GM12801 (cell line): ENCODE data around the gene HS2ST1.

ENCODE experiments used
- CTCF ChIP-seq: IDR thresholded peaks from one replicate; pipeline ENCODE4 v1.5.1; 2011; ENCODE audit warnings: control low read depth; ENCODE audit not compliant: insufficient read length; ENCODE audit errors: extremely low read depth

Gene HS2ST1

DNA sequence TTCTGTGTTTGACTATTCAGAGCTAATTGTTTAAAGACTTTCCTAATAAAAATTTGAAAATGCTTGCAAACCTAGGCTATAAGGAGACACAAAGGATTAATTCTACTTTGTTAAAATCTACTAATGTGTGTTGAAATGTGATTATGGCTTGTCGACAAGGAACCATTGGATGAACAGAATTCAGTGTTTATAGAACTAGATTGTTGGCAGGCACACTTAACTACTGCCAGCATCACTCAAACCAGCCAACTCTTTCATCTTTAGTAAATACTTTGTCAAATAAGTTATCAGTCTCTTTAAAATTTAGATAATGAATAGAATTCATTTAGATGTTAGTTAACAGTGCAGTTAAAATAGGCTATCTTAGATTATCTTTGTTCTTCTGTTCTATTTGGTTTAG, 27.6 kb downstream of the HS2ST1 start:
- no peak for TF ChIP-seq CTCF

- no peak for TF ChIP-seq CTCF
Measured at GRCh38 chr1:86942743-86943142, 28.3 kb downstream of the HS2ST1 start.

- TF ChIP-seq CTCF, result no peak
Measured at GRCh38 chr1:86948212-86948611, 33.8 kb downstream of the HS2ST1 start.

DNA sequence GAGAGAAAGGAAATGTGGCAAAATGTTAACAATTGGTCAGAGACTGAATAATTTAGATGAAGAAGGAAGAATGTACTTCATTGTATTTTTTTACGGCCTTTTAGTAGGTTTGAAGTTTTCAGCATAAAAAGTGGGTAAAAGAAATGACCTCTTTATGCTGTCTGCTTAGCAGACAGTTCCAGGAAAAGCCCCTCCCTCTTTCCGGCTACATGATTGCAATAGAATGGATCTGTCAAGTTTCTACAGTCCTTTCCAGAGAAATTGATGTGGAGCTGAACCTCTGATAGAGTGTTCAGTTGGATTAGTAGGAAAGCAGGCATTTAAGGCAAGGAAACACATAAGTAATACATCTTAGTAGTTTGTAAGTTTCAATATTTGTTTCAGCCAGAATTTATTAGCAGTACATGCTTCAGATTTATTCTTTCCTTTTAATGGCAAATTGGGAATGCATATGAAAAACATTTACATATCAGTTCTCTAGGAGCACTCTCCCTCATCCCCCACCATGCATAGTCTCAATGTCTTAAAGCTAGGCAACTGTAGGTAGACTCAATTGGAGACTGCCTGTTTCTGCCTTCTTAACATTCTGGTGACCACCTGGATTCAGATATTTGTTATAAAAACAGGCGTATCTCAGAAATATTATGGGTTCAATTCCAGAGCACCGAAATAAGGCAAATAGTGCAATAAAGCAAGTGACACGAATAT, 36.4 kb downstream of the HS2ST1 start:
- no peak for TF ChIP-seq CTCF

DNA sequence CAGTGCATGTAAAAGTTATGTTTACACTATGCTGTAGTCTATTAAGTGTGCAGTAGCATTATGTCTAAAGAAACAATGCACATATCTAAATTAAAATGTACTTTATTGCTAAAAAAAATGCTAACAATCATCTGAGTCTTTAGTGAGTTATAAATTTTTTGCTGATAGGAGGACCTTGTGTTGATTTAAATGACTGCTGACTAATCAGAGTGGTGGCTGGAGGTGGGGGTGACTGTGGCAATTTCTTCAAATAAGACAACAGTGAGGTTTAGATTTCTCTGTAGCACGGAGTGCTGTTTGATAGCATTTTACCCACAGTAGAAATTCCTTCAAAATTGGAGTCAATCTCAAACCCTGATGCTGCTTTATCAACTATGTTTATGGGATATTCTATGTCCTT, 37.0 kb downstream of the HS2ST1 start:
- no peak for TF ChIP-seq CTCF

DNA sequence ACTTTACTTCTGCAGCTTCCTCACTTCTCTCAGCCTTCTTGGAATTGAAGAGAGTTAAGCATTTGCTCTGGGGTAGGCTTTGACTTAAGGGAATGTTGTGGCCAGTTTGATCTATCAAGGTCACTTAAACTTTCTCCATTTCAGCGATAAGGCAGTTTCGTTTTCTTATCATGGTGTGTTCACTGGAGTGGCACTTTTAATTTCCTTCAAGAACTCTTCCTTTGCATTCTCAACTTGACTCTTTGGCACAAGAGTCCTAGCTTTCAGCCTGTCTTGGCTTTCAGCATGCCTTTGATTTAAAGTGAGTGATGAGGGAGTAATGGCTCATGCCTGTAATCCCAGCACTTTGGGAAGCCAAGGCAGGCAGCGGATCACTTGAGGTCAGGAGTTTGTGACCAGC, 38.7 kb downstream of the HS2ST1 start:
- TF ChIP-seq CTCF, result no peak

DNA sequence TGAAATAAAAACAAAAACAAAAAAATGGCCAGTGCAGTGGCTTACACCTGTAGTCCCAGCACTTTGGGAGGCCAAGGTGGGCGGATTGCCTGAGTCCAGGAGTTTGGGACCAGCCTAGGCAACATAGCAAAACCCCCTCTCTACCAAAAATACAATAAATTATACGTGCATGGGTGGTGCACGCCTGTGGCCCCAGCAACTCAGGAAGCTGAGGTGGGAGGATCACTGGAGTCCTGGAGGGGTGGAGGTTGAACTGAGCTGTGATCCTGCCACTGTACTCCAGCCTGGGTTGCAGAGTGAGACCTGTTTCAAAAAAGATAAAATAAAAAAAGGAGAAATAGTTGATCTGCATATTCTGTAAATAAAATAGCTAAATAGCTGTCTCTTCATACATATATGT, 41.2 kb downstream of the HS2ST1 start:
- no peak for TF ChIP-seq CTCF

DNA sequence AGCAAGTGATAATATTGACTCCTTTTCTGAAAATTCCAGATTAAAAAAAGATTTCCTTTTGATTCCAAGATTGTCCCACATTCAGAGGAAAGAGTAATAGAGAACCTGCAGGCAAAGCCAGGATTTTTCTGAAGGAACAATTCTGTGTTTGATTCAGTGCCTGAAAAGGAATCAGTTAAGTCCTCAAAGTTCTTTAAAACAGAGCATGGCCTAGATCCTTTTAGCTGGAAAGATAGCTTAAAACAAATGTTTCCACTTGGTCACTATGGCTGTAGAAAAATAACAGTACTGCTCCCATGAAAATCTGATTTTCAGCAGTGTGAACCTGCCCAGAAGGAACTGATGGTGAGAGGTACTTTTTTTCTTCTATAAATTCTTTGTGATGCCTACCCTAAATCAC, 41.8 kb downstream of the HS2ST1 start:
- TF ChIP-seq CTCF, result no peak
